NCI-H526 treated with DMSO at 0.1 percent for 48 hours (cell line): Measurements from ENCODE around the gene TOP3B.
"Not testable (repeated sequence)": the region's sequence is repeated elsewhere in the genome, so short reads cannot be mapped to it uniquely, and the experiment has no call there.

Experiments
- DNase-seq: peaks from one replicate; lab custom pipeline; 2025; lab: John Stamatoyannopoulos, UW

Gene TOP3B

GRCh38 chr22:21944871-21945270, 37.7 kb downstream of the TOP3B start:
- DNase-seq: no peak

GRCh38 chr22:21943571-21944448, 38.8 kb downstream of the TOP3B start:
- no peak for DNase-seq

- DNase-seq: no peak
Measured at GRCh38 chr22:21942407-21943343, 39.9 kb downstream of the TOP3B start.

- DNase-seq: no peak
Measured at GRCh38 chr22:21941921-21942320, 40.7 kb downstream of the TOP3B start.

- DNase-seq: no peak
Measured at GRCh38 chr22:21940521-21940920, 42.1 kb downstream of the TOP3B start.

GRCh38 chr22:21939935-21940334, 42.7 kb downstream of the TOP3B start:
- DNase-seq: not testable (repeated sequence)

- no peak for DNase-seq
Measured at GRCh38 chr22:21939461-21939913, 43.1 kb downstream of the TOP3B start.

- no peak for DNase-seq
Measured at GRCh38 chr22:21938906-21939305, 43.7 kb downstream of the TOP3B start.

- peak; percentile 72 for DNase-seq
Measured at GRCh38 chr22:21938071-21938822, 44.3 kb downstream of the TOP3B start.

- no peak for DNase-seq
Measured at GRCh38 chr22:21937821-21938070, 44.8 kb downstream of the TOP3B start.

GRCh38 chr22:21937041-21937820, 45.4 kb downstream of the TOP3B start:
- no peak for DNase-seq

GRCh38 chr22:21936151-21936775, 46.3 kb downstream of the TOP3B start:
- no peak for DNase-seq

GRCh38 chr22:21933910-21934309, 48.7 kb downstream of the TOP3B start:
- DNase-seq: no peak

GRCh38 chr22:21933413-21933812, 49.2 kb downstream of the TOP3B start:
- DNase-seq: no peak

GRCh38 chr22:21932347-21932746, 50.2 kb downstream of the TOP3B start:
- DNase-seq: no peak

- no peak for DNase-seq
Measured at GRCh38 chr22:21931056-21931455, 51.5 kb downstream of the TOP3B start.

- no peak for DNase-seq
Measured at GRCh38 chr22:21929253-21929652, 53.3 kb downstream of the TOP3B start.

- no peak for DNase-seq
Measured at GRCh38 chr22:21928048-21928447, 54.5 kb downstream of the TOP3B start.

GRCh38 chr22:21927174-21927823, 55.3 kb downstream of the TOP3B start:
- no peak for DNase-seq

GRCh38 chr22:21926728-21927127, 55.9 kb downstream of the TOP3B start:
- no peak for DNase-seq
